GM21515 (cell line): ENCODE data around the gene SLC22A16.
"Not testable (repeated sequence)": the region's sequence is repeated elsewhere in the genome, so short reads cannot be mapped to it uniquely, and the experiment has no call there.

Experiments
- ATAC-seq: cut with Tn5 transposase; IDR thresholded peaks from one replicate; pipeline ENCODE4 v1.9.1; 2021; ENCODE audit not compliant: unreplicated experiment

The SLC22A16 gene

DNA sequence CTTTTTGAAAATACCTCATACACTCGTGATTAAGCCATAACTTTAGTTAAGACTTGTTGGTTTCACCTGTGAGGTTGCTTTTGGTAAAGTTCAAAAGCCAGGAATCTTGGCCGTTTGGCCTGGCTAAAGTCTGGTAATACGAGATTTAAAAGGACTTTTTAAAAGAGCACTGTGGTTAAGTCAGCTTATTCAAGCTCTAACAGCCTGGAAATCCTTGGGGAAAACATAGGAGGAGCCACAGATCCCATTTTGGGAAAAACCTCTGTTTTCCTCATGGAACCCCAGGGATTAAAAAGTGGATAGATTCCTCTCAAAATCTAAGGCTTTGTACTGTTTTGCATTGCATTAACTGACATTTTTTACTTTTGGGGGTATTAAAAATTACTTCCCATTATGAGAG is 13.7 kb upstream of the SLC22A16 start:
- ATAC-seq, result no peak

DNA sequence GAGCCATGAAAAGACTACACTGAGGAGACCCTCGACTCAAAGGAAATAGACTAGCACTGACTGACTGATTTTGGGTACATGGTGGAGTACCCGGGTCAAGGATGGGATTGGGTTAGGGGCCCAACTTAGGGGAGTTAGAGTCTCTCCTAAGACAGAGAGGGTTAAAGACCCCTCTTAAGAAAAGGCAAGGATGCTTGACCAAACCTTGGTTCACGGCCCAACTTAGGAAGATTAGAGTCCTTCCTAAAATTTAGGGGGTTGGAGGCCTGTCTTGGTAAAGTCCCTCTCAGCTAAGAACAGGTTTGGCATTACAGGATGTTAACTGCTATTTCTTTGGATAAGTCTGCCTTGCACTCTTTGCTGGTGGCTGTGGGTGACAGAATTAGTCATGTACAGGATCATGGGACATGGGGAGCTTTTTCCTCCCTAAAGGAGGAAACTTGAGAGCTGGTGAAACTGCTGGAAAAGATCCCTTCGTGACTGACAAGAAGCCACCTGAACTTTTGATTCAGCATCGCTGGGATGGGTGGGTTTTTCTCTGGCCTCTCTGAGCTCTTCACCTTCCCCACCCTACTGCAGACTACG is 12.3 kb upstream of the SLC22A16 start:
- no peak for ATAC-seq

DNA sequence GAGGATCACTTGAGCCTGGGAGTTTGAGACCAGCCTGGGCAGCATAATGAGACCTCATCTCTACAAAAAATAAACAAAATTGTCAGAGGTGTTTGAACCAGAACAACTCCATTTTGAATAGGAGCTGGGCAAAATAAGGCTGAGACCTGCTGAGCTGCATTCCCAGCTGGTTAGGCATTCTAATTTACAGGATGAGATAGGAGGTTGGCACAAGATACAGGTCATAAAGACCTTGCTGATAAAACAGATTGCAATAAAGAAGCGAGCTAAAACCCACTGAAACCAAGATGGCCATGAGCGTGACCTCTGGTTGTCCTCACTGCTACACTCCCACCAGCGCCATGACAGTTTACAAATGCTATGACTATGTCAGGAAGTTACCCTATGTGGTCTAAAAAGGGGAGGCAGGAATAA is 11.6 kb upstream of the SLC22A16 start:
- not testable (repeated sequence) for ATAC-seq

DNA sequence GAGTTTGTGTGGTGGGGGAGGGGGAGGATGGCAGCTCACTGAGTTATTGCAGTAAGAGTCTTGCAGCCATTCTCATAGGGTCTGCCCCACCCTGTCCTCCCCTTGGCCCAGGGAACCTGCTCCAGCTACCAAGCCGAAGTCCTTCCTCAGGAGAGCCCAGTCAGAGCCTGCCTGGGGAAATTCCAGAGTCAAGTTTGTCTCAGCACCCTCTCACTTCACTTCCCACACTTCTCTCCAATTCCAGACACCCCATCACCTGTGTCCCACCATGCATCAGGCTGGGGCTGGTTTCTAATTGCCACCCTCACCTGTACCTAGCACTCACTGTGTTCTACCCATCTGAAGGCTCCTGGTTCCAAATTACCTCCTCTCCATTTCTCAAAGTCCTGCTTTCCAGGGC is 10.3 kb upstream of the SLC22A16 start:
- no peak for ATAC-seq

DNA sequence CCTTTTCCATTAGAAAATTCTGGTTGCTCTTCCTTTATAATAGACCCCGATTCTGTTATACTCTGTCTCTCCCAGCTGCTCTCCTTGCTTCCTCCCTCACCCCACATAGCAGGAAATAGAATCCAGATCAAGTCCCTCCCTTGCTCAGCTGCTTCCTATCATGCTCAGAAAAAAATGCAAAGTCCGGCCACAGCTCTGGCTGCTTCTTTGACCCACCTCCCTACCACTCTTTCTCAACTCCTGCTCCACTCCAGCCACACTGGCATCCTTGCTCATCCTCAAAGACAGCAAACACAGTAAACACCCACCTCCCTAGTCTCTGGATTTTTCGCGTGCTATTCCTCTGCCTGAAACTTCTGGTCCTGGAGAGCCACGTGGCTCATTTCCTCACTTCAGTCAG is 9.1 kb upstream of the SLC22A16 start:
- ATAC-seq, result no peak

DNA sequence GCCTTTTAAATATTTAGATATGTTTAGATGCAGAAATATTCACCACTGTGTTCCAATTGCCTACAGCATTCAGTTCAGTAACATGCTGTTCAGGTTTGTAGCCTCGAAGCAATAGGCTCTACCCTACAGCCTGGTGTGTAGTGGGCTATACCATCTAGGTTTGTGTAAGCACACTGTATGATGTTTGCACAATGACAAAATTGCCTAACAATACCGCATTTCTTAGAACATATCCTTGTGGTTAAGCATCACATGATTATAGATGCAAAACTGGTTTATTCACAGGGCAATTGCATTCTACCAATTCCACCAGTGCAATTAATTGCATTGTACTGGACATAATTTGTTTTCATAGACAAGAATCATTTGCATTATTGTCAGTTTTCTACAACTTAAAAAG is 7.9 kb upstream of the SLC22A16 start:
- ATAC-seq, result no peak

DNA sequence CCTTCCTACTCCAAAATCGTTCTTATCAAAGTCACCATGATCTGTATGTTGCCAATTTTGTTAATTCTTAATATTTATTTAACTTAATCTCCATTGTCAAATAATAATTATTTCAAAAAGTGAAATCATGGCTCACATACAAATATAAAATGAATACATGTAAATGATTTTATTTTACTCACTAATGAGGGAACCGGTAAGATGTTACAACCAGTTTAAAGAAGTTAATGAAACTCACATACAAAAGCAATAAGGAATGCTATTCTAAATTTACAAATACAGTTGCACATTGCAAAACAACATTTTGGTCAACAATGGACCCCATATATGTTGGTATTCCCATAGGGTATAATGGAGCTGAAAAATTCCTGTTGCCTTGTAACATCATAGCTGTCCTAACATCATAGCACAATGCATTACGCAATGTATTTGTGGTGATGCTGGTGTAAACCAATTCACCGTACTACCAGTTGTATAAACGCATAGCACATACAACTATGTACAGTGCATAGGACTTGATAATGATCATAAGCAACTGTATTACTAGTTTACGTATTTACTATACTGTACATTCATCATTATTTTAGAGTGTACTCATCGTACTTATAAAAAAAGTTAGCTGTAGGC is 6.5 kb upstream of the SLC22A16 start:
- no peak for ATAC-seq

DNA sequence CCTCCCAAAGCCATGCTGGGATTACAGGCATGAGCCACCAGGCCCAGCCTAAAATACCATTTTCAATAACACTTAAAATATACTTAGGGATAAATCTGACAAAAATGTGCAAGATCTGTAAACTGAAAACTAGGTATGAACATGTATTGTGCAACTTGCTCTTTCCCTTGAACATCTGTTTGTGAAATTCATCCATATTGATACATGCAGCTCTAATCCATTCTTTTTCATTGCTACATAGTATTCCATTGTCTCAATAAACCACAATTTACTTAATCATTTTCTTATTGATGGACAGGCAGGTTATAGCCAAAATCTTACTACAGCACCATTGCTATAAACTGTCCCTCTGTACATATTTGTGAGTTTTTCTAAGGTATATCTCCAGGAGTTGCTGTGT is 4.7 kb upstream of the SLC22A16 start:
- ATAC-seq, result no peak

DNA sequence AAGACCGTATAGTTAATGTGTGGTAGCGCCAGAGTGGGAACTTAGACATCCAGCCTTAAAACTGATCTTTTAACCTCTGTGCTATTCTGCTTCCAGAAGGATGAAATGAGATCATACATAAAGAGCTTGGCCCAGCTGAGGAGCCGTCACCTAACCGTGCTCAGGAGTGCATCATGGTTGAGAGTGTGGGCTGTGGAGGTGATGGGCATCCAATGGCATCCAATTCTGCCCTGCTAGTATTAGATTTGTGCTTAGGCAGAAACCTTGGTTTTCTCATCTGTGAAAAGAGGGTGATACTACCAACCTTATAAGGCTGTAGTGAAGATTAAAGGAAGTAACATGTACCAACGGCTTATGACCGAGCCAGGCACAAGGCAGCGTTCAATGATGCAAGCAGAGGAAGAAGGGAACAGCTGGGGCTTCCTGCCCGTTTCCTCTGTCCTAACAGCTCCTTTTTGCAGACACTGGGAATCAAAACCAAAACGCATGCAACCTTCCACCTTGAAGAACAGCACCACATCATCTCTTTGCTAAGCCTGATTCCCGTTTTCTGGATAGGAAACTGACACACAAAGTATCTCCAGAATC is 1.3 kb downstream of the SLC22A16 start:
- ATAC-seq, result no peak

DNA sequence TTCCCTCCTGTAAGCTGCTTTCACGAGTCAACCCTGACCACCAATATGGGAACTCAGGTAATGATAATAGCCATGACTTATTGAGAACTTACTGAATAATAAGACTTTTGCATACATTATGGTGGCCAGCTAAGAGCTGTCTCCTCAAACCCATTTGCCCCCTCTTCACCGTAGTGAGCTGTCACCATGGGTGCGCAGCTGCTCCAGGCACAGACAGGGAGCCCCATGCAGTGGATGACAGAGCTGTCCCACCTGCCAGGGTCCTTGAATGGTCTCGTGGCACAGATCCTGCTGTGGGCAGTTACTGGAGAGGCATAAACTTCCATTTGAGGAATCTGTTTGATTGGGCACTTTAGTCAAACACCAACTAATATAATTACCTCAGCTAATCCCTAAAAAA is 1.9 kb downstream of the SLC22A16 start:
- no peak for ATAC-seq

DNA sequence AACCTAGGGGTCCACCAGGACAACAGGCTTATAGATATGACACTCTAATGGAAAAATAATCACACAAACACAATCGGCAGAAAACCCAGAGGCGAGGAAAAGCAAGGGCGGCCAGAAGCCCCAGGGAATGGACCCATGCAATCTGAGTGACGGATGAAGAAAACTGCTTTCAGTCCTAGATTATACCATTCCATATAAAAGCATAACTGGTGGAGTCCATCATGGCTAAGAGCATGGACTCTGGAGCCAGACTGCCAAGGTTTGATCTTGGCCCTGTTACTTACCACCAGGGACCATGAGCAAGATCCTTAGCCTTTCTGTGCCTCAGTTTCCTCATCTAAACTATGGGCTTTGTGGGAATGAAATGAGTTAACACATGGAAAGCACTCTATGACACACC is 3.7 kb downstream of the SLC22A16 start:
- ATAC-seq, result no peak

DNA sequence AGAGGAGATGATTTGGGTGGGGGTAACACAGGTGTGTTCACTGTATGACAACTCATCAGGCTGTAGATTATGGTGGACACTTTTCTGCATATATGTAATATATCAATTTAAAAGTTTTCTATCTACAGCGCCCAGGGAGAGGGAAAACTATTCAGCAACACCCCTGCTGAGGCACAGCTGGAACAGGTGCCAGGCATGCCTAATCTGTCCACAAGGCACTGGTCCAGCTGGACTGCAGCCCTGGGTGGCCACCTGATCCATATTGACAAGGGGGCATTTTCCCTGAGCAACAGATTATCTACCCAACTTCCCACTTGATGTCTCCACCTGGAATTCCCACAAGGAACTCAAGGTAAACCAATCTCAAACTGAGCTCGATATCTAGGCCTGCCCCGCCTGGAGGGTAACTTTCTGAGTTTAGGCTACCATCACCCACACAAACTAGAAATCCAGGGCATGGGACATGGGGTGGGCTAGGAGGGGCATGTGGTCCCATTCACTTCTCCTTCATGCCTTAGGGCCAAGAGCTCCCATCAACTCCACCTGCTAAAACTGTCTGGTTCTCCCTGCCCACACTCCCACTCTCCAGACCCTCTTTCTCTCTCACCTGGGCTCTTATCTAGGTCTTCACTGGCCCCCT is 4.6 kb downstream of the SLC22A16 start:
- no peak for ATAC-seq

DNA sequence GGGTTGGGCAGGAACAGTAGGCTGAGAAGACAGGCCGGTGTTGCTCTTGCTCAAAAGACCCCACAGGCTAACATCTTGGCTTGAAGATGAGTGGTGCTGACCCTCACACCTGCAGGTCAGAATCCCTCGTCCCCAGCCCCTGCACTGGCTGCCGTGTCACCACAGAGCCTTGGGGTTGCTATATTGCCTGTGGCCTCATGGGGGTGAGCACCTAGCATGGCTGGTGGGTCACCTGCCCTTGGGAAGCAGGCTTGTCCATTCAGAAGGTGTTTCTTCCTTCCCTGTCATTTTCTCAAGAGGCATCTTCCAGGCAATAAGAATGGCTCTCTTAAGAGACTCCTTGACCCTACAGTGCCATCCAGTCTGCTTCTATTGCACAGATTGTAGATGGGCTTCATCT is 7.7 kb downstream of the SLC22A16 start:
- ATAC-seq, result no peak

DNA sequence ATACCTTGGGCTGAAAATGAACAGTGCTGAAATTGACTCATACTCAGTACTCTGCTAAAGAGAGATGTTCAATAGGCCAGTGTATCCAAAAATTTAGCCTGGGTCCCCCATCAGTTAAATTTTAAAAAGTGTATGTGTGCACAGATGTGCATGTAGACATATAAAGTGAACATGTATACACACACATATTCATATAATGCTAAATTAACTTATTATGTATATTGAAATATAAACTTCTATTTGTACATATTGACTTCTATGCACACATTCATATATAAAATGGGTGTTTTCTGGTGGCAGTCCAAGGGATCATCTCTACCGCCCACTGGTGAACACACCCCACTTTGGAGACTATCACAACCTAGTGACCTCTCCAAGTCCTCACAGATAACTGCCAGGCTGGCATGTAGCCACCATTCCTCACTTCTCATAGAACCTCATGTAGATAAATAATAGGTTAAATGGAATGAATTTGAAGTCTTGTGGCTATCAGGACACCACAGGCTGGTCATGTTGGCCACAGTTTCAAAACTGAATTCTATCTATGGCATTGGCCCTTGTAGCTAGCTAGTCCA is 8.8 kb downstream of the SLC22A16 start:
- ATAC-seq, result no peak

DNA sequence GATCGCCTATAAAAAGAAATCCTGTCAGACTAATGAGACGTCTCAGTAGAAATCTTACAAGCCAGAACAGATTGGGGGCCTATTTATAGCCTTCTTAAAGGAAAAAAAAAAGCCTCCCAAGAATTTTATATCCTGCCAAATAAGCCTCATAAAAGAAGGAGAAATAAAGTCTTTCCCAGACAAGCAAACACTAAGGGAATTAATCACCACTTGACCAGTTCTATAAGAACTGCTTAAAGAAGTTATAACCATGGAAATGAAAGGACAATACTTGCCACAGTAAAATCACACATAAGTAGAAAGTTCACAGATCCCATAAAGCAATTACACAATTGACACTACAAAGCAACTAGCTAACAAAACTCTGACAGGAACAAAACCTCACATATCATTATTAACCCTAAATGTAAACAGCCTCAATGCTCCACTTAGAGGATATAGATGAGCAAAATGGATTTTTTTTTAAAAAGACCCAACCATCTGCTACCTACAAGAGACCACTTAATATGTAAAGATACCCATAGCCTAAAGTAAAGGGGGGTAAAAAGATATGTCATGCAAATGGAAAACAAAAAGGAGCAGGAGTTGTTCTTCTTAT is 13.4 kb downstream of the SLC22A16 start:
- no peak for ATAC-seq

DNA sequence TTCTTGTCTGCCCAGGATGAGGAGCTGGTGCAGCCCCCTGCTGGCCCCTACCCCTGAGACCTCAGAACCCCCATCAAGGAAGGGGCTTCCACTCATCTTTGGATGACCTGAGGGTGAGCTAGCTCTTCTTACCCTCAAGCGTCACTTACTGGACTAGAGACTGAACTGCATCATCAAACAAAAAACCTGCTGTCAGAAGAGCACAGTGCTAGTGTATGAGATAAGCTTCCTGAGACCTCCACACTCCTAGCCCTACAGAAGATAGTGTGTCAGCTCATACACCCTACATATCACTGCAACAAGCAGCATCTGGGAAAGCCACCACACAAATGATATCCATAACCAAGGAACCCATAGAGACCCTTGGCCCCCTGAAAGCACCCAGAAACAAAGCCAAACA is 15.0 kb downstream of the SLC22A16 start:
- ATAC-seq, result no peak

DNA sequence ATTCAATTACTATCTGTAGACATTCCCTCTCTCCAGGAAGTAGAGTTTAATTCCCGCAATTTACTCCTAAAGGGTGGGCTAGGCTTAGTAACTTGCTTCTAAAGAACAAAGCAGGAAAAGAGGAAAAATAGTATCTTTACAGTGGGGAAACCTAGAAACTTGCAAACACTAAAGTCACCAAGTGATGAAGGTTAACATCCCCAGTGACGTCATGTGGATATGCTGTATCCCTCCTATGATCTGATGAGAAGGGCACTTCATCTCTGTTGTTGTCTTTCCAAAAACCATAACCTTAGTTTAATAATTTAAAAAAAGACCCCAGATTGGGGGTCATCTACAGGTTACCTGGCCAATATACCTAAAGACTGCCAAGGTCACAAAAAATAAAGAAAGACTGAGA is 17.3 kb downstream of the SLC22A16 start:
- no peak for ATAC-seq

DNA sequence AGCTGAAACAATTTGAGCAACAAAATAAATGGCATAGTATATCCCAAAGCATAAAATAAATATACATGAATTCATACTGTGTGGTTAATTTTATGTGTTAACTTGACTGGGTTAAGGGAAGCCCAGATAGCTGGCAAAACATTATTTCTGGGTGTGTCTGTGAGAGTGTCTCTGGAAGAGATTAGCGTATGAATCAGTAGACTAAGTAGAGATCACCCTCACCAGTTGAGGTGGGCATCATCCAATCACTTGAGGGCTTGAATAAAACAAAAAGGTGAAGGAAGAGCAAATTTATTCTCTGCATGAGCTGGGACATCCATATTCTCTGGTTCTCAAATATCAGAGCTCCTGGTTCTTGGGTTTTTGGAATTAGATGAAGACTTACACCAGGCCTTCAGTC is 17.9 kb downstream of the SLC22A16 start:
- no peak for ATAC-seq

DNA sequence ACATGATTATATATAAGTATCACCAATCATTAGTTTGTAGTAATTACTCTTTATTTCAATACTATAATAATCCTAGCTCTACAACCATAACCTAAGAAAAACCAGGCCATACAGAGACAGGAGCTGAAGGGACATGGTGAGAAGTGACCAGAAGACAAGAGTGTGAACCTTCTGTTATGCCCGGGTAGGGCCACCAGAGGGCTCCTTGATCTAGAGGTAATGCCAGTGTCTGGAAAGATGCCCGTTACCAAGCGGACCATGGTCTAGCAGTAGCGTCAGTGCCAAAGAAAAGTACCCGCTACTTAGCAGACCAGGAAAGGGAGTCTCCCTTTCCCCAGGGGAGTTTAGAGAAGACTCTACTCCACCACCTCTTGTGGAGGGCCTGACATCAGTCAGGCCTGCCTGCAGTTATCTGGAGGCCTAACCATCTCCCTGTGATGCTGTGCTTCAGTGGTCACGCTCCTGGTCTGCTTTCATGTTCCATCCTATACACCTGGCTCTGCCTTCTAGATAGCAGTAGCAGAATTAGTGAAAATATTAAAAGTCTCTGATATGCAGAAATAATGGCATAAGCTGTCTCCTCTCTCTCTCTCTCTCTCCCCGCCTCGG is 18.7 kb downstream of the SLC22A16 start:
- ATAC-seq, result not testable (repeated sequence)

DNA sequence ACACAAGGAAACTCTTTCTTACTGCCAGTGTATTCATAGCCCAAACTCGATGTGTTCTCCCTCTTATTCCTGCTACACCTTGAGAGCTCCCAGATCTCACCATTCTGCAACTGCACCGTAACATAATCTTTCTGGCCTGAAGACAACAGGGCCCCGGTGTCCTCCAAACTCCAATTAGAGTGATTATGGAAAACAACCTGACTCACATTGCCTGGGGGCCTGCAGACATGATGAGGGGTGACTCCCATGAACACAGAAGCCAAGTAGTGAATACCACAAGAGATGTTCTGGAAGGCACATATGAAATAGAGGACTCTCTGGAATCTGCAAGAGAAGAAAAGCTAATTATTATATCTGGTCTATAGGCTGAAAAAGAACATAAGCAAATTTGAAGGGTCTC is 19.7 kb downstream of the SLC22A16 start:
- no peak for ATAC-seq

DNA sequence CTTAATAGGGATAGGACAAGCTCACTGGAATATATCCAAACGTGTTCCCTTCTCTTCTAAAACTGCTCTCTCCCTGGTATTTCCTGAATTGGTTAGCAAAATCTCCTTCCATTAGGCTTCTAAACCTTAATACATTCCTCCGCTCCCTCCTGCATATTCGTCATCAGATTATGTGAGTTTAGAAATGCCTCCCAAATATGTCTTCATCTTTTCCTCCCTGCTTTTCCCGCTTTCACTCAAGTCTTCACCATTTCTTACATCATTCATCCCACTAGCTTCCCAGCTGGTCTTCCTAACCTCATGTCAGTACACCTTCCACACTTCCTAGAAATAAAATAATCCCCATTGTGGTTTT is 26.9 kb downstream of the SLC22A16 start:
- no peak for ATAC-seq
